Measurements from ENCODE around the gene CARMIL1. TPM values are rescaled to one million over a fixed set of nuclear protein-coding genes. Genes with fewer than 3 reads are reported as not detected.

Gene CARMIL1
- total and polyA plus RNA-seq, 10 of the 15 experiments (the other 5 are each of a cell fraction or from before 2014, with no cell fraction given) = 6.4 to 18.1 (median 10.3) TPM

GRCh38 chr6:25419879-25420278 is 140.7 kb downstream of the CARMIL1 start:
- Histone ChIP-seq H3K4me2 (ENCODE audit: control insufficient read depth, insufficient read depth) (no peak overlapping the region), H3K9me3 (replicated peaks; ENCODE audit: control insufficient read depth, insufficient read depth, low read length) (no peaks in the 10 kb centered on the region; the same call in 2 of the 3 replicates), H3K4me1 (ENCODE audit: control insufficient read depth, insufficient read depth, low read length) (no peaks in the 10 kb centered on the region), H3K36me3 (ENCODE audit: control insufficient read depth in 2 of 2, insufficient read depth in 2 of 2, low read length in 1 of 2) (no peaks in the 10 kb centered on the region), H3K4me3 (no peak overlapping the region), H3K9ac (ENCODE audit: control insufficient read depth, insufficient read depth, low read length) (no peak overlapping the region), H3K79me2 (ENCODE audit: control insufficient read depth, insufficient read depth, low read length) (no peaks in the 10 kb centered on the region), H4K20me1 (ENCODE audit: control insufficient read depth, insufficient read depth) (no peaks in the 10 kb centered on the region), H3K27ac (ENCODE audit: control insufficient read depth, insufficient read depth) (no peak overlapping the region), H3K27me3 (replicated peaks in 1 of 2; ENCODE audit: control insufficient read depth in 2 of 2, insufficient read depth in 2 of 2, low read length in 1 of 2) (no peaks in the 10 kb centered on the region), H2AFZ (ENCODE audit: control insufficient read depth, low read depth, low read length) (no peak overlapping the region)
- intact Hi-C loops (cut with micrococcal nuclease; ENCODE audit: unreplicated experiment) = no loop called here
- ChIA-PET CTCF (interaction anchor here (1.3 to 1.8 kb wide), 2 partner anchors 9 to 15 kb away, joined by 3 to 5 read pairs; no protein-coding TSS in a partner anchor), RAD21 (ENCODE audit: unreplicated experiment) (interaction anchor here (1.0 kb wide), 1 partner anchor 15 kb away, joined by 3 read pairs; no protein-coding TSS in a partner anchor), POLR2A (interaction anchor here (0.5 kb wide), 1 partner anchor 11 kb away, joined by 3 read pairs; no protein-coding TSS in a partner anchor), SMC1A (ENCODE audit: uncharacterized antibody, unreplicated experiment) (interaction anchor here (0.6 to 4.2 kb wide), 6 partner anchors 9 to 142 kb away, joined by 3 to 26 read pairs (median 4); partner anchors contain the start of gene CARMIL1)
- DNase-seq (ENCODE audit: low read depth, low spot score) (no peak), ATAC-seq (no peak), FAIRE-seq (no peak)
- no TSS peak for BruUV-seq (replicated peaks)
- 57% methylated on average over 5 of the region's 5 CpGs for WGBS (ENCODE audit: insufficient coverage, insufficient replicate concordance, low lambda C conversion rate, missing lambda C conversion rate)
- in situ Hi-C loops (cut with MboI) = no loop called here
- TF ChIP-seq IRF5 (IDR thresholded peaks at IDR 0.05; ENCODE audit: borderline replicate concordance) (no peak), SPI1 (IDR thresholded peaks at IDR 0.05; ENCODE audit: borderline replicate concordance, insufficient read depth, low read depth, low read length) (no peak), ZZZ3 (IDR thresholded peaks at IDR 0.05; ENCODE audit: control insufficient read depth, insufficient read length, low read depth) (no peak), RELA (IDR thresholded peaks at IDR 0.05; ENCODE audit: borderline replicate concordance, partially characterized antibody) (no peak), POU2F2 (IDR thresholded peaks at IDR 0.05; ENCODE audit: borderline replicate concordance, low read depth, low read length) (no peak), TCF3 (IDR thresholded peaks at IDR 0.05; ENCODE audit: borderline replicate concordance, insufficient read depth, low read depth, low read length) (no peak), BRCA1 (IDR thresholded peaks at IDR 0.05; ENCODE audit: low read depth, low read length) (no peak), SRF (IDR thresholded peaks at IDR 0.05; ENCODE audit: low read depth in 2 of 2, low read length in 2 of 2) (no peak), RAD51 (IDR thresholded peaks at IDR 0.05) (no peak), RAD21 (IDR thresholded peaks at IDR 0.05; ENCODE audit: insufficient read depth, low read depth, low read length) (no peak)
